NCI-H82 treated with DMSO at 0.1 percent for 48 hours (cell line): Measurements from ENCODE around the gene BANP.
"Not testable (repeated sequence)": the region's sequence is repeated elsewhere in the genome, so short reads cannot be mapped to it uniquely, and the experiment has no call there.

Experiments used
- DNase-seq: peaks from one replicate; lab custom pipeline; 2025; ENCODE audit not compliant: unreplicated experiment; lab: John Stamatoyannopoulos, UW

The BANP gene

GRCh38 chr16:88014252-88014781 is 63.1 kb downstream of the BANP start:
- no peak for DNase-seq

- DNase-seq, result no peak
Observed at GRCh38 chr16:88014954-88015805, 63.9 kb downstream of the BANP start.

GRCh38 chr16:88015806-88016140 is 64.5 kb downstream of the BANP start:
- no peak for DNase-seq

DNA sequence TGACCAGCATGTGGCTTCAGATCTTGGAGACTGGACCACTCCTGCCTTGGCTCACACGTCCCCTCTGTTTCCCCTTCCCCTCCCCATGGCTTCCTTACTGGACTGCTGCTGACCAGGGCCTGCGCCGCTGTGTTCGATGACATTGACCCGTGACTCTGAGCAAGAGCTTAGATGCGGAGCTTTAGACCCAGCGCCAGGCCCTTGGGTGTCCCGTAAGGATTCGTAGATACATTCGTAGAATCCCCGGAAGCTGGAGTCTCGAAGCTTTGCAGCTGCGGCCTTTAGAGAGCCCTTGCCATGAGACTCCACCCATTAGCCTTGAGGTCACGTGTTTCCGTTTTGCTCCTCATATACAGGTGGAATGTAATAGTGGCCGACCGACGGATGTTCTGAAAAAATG is 65.2 kb downstream of the BANP start:
- DNase-seq, result not testable (repeated sequence)

DNA sequence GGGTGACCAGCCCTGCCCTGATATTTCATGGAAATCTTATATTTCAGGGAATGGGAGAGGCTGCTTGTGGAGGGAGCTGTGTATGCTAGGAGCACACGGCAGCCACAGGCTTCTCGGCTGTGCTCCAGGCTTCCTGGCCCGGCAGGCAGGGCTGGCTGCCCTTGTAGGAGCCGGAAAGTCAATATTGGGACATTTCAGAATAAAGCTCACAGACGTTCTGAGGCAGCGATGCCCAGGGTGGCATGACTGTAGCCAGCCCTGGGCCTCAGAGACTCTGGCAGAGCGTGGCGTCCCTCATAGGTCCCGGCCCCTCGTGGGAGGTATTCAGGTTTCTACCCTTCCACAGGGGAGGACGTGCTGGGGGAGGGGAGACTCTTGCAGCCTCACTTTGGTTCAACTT is 65.7 kb downstream of the BANP start:
- DNase-seq, result no peak

DNA sequence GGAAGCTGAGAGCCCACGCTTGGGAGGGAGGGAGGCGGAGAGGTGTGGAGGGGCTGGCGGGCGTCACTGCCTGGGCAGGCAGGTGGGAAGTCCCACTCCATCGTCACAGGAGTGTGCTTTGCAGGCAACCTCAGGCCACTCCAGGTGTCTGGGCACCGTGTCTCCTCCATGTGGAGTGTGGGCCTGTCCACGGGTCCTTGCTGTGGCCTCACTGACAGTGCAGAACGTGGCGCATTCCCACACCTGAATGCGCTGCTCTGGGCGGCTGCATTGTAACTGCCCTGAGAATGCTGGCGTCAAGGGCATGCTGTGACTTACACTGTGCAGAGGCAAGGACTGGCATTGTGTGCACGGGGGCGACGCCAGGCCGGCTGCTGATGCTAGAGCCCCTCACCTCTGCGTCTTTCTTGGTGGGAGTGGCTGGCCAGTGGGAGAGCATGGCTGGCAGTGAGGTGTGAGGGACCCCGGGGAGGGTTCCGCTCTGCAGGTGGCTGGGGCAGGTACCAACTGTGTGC is 66.4 kb downstream of the BANP start:
- no peak for DNase-seq

- DNase-seq, result not testable (repeated sequence)
Observed at GRCh38 chr16:88018382-88018781, 67.1 kb downstream of the BANP start.

- DNase-seq, result peak; percentile 21
Observed at GRCh38 chr16:88019041-88019820, 68.0 kb downstream of the BANP start.

DNA sequence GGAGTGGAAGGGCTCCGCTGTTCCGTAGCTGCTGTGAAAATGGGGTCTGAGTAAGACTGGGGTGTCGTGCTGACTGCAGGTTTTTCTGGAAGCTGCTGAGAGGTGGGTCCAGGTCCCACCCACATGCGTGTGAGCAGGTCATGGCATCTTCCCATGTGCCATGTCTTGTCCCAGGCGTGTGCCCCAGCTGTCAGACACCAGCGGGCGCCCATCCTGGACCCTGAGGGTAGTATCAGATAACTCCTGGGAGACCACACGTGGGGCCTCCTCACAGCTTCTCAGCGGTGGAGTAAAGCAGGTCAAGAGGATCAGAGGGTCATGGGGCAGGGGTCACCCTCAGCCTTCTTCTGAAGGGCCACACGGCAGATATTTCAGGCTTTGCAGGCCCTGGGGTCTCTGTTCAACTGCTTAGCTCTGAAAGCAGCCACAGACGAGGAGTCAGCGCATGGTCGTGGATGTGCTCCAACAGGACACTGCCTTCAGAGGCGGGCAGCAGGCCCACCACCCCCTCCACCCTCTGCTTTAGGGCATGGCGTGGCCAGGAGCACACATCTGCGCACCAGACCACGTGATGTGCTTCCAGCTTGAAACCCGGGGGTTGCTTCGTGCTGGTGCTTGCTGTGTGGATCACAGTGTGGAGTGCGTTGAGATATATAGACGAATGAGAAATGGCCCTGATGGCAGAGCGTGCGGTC is 68.7 kb downstream of the BANP start:
- DNase-seq, result no peak

DNA sequence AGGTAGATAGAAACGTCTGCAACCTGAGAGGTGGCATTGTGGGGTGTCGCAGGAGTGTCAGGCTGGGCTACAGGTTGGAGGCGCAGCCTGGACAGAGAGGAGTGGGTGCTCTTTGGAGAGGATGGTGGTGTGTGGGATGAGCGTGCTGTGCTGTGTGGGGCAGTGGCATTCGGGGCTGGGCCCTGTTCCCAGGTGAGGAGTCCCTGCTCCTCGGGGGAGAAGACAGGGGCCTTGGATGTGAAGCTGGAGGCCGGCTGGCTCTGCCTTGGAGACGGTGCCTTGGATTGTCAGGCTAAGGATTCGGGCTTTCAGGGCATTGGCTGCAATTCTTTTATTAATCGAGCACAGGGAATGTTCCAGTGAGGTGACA is 69.3 kb downstream of the BANP start:
- no peak for DNase-seq

GRCh38 chr16:88021041-88021970 is 70.1 kb downstream of the BANP start:
- not testable (repeated sequence) for DNase-seq

DNA sequence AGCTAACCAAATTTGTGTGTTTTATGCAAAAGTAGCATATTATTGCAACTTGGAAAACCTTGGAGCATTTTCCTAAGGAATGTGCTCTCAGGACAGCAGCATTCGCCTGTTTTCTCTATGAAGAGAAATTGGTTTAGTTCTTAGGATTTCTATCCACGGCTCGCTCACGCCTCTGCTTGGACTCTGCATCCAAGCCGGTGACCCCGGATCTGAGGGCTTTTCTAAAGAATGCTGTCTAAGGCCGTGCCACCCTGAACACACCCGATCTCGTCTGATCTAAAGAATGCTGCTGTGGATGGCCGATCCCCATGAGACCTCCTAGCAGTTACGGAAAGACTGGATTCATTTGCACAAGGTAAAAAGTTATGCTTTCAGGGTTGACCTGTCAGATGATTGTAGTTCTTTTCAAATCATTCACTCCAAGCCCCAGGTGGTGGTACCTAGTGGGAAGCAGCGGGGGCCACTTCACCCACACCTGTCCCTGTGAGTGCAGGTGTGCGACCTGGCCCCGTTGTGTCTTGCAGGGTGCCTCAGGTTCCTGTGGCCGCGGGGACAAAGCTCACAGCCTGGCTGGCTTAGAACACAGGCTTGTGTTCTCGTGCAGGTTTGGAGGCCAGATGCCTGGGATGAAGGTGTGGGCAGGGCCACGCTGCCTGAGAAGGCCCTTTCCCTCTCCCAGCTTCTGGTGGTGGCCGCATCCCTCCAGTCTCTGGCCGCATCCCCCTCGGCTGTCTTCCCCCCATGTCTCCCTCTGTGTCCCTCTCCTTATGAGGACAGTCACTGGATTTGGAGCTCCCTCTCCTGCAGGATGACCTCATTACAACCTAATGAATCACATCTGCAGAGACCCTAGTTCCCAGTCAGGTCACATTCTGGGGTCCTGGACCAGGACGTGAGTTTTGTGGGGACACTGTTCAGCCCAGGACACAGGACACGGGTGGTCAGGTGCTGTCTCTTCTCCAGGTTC is 71.1 kb downstream of the BANP start:
- DNase-seq, result no peak

DNA sequence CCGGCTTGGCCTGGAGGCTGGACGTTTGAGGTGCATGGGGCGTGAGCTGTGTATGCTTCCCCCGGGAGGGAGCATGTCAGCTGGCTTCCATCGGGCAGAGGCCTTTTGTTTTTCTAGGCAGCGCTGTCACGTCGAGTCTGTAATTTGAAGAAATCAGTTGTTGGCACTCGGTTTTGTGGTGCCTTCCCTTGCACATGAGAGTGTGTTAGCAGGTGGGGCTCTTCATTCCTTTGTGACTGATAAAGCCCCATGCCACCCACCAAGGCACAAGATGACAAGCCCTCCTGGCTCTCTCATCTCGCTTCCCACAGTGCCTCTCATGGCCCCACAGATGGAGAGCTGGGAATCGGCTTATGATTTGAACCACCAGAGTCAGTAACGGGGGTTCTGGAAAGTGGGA is 72.1 kb downstream of the BANP start:
- no peak for DNase-seq

DNA sequence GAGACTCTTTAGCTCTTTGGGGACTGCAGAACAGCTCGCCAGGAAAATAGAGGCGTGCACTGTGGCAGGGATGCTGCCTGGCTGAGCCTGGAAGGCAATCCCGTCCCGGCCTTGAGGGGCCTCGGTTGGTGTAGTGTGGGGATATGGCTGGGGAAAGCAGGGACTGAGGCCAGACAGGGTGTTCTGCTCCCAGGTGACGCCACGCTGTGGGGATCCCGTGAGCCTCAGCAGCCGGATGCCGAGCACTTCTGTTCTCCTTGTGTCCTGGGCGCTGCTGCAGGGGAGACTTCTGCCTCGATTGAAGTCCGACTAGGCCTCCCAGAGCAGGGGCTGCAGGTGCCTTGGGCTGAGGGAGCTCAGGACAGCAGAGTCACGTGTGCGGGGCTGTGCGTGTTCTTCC is 72.6 kb downstream of the BANP start:
- DNase-seq, result no peak

GRCh38 chr16:88024491-88025085 is 73.4 kb downstream of the BANP start:
- not testable (repeated sequence) for DNase-seq

- DNase-seq, result not testable (repeated sequence)
Observed at GRCh38 chr16:88025086-88025492, 73.9 kb downstream of the BANP start.

GRCh38 chr16:88025828-88026555 is 74.8 kb downstream of the BANP start:
- not testable (repeated sequence) for DNase-seq
